HG02943 (cell line): ENCODE data around the gene ARSJ.
A peak's percentile ranks its signal among the peaks of the same experiment; 100 is the strongest.

Experiments
- ATAC-seq: cut with Tn5 transposase; IDR thresholded peaks from one replicate; pipeline ENCODE4 v1.9.1; 2021; ENCODE audit warnings: mild to moderate bottlenecking, low read depth, moderate library complexity; ENCODE audit not compliant: unreplicated experiment

The ARSJ gene

DNA sequence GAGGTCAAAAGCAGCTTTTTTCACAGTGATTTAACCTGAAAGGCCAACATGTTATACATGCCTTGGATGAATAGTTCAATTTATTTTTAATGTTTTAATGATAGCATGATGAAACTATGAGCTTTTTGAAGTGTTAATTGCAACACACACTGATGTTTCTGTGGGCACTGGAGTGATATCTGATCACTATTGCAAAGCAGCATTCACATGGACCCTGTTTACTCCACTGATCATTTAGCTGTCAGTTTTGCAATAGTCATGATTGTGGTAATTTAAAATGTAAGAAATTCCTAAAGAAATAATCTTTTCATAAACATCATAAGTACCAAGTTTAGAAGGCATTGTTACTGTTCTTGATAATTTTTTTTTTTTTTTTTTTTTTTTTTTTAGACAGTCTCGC, 74.1 kb downstream of the ARSJ start:
- ATAC-seq, result no peak

DNA sequence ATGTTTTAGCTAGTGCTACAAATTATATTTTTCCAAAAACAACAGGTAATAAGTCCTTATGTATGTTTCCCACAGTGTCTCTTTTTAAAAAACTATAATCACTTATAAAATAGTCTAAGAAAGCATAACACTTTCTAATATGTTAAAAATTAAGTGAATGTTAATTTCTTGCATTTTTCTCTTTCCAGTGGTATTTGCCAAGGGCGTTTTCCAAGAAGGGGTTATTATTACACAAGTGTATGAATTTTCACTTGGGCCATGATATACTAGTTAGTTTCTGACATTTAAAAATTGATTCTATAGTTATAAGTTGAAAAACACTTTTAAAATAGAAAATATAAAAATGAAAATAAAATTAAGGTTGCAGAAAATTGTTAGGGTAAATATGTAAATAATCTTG, 74.6 kb downstream of the ARSJ start:
- no peak for ATAC-seq

DNA sequence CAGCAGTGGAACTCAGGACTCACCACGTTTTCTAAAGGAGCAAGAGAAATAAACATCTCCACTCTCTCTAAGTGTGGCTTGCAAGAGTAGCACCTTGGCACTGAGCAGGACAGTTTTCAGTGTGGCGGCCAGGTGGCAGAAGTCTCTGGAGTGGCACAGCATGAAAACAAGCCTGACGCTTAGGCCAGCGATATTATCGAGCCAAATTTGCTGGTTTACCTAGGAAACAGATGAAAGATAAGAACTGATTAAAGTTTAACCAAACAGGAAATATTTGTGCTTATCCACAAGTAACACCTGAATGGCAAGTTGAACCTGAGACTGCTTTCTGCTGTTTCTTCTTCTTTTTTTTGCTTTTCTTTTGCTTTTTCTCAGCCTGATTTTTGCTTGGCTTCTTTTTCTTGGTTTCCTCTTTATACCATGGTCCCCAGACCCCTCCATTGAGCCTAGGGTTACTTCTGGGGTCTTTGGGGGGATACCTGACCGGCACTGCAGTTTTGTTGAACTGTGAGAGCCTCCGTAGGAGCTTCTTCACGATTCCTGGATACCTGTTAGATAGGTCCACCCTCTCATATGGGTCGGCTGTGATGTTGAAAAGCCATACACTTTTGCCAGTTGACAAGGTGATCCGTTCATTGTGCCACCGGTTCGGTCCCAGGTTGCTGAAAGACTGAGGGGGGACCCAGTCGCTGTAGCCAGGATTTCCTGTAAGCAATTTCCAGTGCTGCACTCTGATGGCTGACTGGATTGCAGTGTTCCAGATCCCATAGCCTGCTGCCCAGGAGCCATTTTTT, 77.3 kb downstream of the ARSJ start:
- peak; percentile 50 for ATAC-seq

DNA sequence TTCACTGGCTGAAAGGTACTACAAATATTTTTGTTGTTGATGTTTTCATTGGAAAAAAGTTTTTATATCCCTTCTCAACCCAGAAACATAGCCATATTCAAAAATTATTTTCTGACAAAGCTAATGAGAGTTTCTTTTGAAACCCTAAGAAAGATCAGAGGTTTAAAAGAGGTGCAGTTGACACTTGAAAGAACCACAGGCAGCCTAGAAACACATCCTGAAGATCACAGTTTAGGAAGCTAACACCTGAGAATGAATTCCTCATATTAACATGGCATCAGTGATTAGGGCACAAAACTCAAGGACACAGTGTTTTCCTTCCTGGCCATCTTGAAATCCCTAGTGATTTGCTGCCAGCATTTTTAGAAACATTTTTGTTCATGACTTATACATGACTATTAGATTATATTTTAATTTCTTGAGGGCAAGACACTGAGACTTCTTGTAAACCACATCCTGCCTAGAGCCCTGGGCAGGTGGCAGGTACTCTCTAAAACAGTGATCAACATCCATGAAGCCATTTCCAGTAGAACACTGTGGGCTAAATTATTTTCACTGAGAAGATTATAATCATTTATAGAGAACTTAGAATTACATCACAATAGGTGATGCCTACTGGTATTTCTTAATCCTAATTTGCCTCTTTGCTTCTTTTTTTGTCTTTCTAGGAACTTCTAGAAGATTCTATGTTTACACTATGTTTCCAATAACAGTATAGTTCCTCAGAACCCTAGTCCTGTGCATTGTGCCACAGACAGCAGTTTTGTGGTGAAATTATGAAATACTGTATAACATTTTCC, 80.0 kb downstream of the ARSJ start:
- ATAC-seq, result peak; percentile 92

DNA sequence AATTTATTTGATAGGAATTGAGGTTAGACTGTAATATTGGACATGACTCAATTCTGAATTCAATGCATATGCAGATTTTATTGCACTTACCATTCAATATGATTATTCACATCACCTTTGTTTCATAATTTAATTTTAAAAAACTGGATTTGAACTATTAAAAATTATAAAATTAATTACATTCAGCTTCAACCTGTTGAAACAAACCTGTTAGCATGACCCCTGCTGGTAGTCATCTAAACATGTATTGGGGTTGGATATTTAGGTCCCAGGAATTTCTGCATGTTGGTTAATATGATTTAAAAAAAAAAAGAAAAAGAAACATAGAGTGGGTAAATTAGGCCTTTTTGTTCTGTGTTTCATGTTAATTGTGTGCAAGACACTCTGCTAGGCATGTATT, 85.9 kb downstream of the ARSJ start:
- ATAC-seq, result no peak

DNA sequence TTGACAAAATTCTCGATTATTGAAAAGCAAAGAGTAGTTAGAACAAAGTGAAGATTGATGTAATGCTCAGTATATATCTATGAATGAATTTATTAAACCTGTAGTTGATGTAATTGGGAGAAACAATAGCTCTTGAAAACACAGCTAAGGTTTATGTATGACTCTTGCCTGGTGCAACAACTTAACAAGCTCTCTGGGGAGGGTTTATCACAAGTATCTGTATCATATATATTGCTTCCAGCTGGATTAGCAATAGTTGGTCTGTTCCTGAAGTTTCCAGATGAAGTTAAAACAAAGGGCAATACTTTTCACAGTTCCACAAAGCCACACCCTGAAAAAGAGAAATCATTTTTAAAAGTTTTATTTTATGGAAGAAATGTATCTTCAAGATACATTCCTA, 91.4 kb downstream of the ARSJ start:
- no peak for ATAC-seq

DNA sequence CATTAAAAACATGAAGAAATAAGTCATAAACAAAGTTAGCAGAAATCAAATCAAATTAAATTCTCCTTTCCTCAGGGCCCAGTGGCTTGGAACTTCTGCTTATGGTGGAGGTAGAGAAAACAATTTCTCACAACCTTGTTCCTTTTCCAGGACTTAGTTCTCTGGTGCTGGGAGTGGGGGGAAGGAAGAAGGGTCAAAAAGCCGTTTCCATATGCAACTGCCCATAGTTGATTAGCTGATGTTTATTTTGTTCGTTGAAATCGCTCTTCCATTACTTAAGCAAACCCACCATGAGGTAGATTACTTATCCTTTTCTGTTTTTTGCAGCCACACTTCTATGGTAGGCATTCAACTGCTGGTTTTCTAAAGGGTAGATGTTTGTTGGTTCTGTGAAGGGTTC, 94.2 kb downstream of the ARSJ start:
- ATAC-seq, result no peak

DNA sequence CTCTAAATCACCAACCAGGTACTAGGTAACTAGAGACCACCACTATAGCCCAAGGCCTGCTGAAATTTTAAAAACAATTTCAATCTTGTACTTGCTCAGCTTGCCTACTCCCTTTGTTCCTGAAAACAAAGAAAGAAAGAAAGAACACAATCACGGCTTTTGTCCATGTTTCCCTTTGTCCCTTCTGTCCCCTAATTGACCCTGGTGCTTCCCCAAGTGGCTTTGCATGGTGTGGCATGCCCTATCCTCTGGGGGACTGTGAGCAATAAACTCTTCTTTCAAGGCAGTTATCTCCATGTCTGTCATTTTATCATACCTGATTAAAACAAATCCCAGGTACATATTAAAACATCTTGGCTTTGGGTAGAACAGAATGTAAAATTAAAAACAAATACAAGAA, 94.8 kb downstream of the ARSJ start:
- ATAC-seq, result no peak

DNA sequence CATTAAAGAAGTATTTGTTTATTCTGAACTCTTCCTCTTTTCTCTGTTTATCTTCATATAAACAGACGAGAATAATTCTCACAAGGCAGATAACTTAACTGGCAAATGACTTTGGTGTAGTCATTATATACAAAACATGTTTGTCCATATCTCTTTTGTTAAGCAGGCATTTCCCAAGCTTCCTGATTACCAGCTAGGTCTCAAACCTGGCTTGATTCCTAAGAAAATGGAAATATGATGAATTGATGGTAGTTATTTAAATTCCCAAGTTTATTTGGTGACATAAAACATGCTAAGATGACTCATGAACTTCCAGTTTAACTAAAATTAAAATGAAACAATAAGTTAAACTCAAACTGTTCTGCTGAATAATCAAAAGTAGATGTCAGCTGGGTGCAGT, 96.8 kb downstream of the ARSJ start:
- no peak for ATAC-seq

DNA sequence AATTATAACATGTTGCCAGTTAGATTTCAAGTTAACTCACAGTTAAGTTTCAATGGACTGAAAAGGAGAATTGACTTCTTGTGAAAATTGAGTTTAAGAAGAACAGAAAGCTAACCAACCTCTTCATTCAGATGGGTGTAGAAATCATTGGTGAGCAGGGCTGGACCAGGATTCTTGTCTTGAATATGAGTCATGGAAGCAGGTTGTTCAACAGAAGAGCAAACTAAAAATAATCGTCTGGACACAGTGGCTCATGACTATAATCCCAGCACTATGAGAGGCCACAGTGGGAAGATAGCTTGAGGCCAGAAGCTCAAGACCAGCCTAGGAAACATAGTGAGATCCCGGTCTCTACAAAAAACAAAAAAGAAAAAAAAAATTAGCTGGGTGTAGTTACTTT, 98.2 kb downstream of the ARSJ start:
- ATAC-seq, result no peak

DNA sequence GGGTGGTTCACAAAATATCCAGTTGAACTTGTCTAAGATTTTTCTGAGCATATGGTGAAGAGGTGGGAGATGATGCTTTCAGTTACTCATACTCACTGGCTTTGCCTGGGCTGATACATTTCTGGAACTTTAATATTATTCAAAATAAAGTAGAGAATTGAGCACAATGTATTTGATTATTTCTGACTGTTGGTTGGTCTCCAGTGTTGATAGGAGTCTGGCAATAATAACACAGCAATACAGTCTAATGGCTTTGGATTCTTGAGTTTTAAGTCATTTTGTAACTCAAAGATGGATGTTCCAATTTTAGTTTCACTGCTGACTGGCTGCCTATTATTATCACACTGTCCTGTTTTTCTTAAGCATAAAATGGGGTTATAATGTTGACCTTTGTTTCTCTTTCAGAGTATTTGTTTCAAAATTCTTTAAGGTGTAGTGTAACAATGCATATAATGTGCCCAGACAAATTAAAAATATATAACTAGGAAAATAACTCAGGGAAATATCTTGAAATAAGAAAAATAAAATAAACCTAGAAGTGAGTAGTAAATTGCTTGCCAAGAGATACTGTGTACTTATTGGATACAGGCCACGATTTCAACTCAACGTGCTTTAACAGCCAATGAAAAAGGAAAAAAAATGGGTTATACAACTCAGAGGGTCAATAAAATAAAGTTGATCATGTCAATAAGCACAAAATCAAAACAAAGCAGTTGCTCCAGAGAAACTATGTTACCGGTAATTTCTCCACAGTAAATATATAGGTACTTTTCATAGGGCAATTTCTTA, 99.0 kb downstream of the ARSJ start:
- no peak for ATAC-seq

DNA sequence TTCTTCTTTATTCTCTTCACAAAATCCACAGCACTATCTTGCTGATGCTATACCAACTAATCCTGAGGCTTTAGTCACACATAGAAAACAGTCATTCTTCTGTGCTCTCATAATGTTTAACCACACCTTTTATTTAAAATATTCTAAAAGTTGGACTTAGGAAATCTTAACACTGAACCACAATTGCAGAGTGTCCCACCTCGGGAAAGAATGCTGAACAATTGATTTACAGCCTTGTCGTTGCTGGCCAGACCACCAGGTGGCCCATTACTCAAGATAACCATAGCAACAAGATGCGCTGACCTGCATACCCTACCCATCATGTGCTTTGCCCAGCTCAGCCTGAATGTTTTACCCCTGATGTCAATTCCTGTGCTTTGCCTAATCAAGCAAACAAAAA, 100.8 kb downstream of the ARSJ start:
- no peak for ATAC-seq

DNA sequence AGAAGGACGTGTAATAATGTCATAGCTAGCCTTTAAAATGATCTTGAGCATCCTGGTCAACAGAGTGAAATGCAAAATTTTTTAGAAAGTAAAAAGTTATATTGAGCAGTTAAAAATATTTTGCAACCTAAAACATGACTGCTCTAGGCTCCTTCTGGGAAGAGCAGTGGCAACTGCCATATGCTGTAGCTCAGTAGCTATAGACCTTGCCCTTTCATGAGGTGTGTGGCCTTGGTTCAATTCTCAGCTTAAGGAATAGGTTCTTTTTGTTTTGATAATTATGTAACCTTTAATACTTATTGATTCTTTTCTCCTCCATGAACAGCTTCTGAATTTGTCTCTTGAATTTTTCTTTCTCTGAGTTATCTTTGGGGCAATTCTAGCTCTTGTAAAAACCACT, 105.0 kb downstream of the ARSJ start:
- ATAC-seq, result no peak

DNA sequence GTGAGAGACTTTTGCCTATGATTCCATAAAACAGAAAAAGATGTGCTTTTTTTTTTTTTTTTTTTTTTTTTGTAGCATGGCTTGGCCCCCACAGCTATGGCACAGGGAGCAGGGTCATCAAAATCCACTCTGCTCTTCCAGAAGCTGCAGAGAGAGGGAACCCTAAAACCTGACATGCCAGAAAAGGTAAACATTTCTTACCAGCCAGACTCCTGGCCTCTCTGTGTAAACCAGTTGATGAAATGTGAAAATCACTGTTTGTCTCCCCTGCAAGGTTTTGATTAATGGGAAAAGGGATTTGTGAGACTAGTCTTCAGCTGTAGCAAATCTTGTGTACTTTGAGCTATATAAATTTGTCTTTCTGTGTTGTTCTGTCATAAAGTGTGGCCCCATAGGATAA, 105.9 kb downstream of the ARSJ start:
- ATAC-seq, result no peak

DNA sequence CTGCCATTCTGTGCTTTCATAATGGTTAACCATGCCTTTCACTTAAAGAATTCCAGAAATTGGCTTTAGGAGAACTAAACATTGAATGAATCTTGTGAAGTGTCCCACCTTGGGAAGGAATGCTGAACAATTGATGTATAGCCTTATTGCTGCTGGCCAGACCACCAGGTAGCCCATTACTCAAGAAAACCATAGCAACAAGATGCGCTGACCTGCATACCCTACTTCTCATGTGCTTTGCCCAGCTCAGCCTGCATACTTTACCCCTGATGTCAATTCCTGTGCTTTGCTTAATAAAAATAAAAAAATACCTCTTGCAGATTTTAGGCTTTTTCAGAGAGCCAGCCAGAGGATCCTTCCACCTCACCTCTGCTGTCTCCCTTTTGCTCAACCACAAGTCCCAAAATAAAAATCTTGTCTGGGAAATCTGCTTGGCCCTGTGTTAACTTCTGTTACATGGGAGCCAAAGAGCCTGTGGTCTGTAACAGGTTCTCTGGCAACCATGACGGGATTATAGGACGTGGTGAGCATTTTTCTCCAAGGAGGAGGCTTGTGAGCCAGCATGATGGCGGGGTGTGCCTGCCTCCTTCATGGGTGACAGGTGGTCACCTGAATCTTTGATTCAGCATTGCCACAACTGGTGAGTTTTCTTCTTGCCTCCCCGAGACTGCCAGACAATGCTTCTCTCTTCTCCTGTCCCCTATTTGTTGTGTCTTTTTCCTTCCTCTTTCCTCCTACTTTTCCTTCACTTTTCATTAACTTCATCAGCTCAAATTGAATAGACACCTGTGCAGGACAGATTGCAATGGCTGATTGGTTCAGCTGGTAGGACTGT, 106.8 kb downstream of the ARSJ start:
- ATAC-seq, result no peak

DNA sequence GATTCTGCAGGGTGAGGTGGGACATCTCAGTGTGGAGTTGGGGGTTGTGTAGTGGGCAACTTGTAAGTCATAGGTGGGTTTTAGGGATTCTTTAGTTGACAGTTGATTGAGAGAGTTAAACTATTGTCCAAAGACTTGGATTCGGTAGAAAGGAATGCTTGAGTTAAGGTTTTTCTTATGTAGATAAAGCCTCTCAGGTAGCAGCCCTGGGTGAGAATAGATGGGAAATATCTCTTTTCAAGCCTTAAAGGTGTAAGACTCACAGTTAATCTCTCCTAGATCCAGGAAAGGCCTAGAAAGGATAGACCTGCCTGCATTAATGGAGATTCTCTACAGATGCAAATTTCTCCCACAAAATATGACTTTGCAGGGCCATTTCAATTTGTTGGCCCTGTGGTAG, 108.4 kb downstream of the ARSJ start:
- no peak for ATAC-seq

DNA sequence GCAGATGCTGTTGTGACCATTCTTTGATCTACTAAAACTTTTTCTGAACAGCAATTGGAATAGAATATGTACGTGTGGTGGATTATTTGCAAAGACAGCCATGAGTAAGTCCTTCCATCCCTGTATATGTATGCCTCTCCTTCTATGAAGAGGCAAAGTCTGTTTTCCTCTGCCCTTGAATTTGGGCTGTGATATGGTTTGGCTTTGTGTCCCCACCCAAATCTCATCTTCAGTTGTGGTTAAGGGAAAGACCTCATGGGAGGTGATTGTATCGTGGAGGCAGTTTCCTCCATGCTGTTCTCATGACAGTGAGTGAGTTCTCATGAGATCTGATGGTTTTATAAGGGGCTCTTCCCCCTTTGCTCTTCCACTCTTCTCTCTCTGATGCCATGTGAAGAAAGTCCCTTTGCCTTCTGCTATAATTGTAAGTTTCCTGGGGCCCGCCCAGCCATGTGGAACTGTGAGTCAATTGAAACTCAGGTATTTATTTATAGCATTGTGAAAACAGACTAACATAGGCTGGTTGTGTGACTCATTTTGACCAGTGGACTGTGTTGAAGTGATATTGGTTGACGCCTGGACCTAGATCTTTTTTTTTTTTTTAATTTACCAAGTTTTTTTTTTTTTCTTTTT, 109.6 kb downstream of the ARSJ start:
- ATAC-seq, result peak; percentile 82

DNA sequence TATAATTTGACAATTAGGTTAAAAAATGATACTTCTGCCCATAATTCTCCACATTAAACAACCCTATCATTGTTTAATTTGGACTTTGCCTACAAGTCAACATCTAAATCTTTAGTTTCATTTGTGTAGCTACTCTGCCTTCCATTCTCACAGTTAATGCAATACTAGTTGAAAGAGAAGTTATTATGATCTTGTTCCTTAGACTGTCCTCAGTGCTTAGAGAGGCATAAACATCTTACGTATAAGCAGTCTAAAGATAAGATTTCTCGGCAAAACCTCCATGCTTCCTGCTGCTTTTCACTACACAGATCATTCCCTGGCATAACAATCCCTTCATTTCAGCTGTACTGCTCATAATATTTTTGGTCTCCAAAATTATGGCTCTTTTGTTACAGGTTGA, 112.8 kb downstream of the ARSJ start:
- no peak for ATAC-seq

DNA sequence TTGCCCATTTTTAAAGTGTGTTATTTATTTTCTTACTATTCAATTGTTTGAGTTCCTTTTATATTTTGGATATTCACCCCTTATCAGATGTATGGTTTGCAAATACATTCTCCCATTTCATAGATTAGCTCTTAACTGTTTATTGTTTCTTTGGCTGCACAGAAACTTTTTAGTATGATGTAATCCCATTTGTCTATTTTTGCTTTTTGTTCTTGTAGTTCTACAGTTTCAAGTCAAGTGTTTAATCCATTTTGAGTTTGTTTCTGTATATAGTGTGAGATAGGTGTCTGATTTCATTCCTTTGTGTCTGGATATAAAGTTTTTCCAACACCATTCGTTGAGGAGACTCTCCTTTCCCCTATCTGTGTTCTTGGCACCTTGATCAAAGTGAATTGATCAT, 120.5 kb downstream of the ARSJ start:
- no peak for ATAC-seq

DNA sequence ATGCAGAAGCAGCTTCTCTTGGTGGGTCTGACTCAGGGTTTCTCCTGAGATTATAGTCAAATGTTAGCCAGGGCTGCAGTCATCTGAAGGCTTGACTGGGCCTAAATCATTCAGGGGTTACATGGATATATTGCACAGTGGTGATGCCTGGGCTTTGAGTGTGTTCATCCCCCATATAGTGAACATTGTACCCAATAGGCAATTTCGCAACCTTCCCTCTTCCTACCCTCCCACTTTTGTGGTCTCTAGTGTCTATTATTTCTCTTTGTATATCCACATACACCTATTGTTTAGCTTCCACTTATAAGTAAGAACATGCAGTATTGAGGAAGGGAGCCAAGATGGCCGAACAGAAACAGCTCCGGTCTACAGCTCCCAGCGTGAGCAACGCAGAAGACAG, 127.6 kb downstream of the ARSJ start:
- ATAC-seq, result no peak
